AG04449 (cell line): ENCODE results near the gene ADAMTS17.

ENCODE experiments used
- CTCF ChIA-PET: fragments of 350-600 bp; formaldehyde crosslinking; extraction: SDS; loops from one replicate; lab custom pipeline; 2021; ENCODE audit warnings: antibody characterized with exemption; lab: Yijun Ruan, JAX
- POLR2A ChIA-PET: fragments of 400-600, 350-600 bp; formaldehyde crosslinking; extraction: SDS; loops from one replicate; lab custom pipeline; 2020; ENCODE audit warnings: antibody characterized with exemption, inconsistent platforms; lab: Yijun Ruan, JAX
- DNase-seq: peaks from one replicate; pipeline ENCODE4 v3.0.0-alpha.2; 2010; ENCODE audit warnings: low read depth, low spot score
- H3K4me3 ChIP-seq: 2 replicates; pipeline ENCODE4 v1.5.1; 2011; ENCODE audit warnings: low read depth, mild to moderate bottlenecking, control low read depth, low read length
- CTCF ChIP-seq: IDR thresholded peaks from one replicate; pipeline ENCODE4 v1.5.1; 2011; ENCODE audit warnings: mild to moderate bottlenecking, moderate library complexity, low read length, control low read depth, inconsistent platforms; ENCODE audit not compliant: insufficient read depth; ENCODE audit errors: missing control alignments

ADAMTS17 gene

GRCh38 chr15:100205549-100206295, 136.1 kb downstream of the ADAMTS17 start:
- POLR2A ChIA-PET = no interaction called here
- DNase-seq = no peak
- no peak for TF ChIP-seq CTCF
- CTCF ChIA-PET = no interaction called here
- H3K4me3 ChIP-seq = no peak overlapping the region

GRCh38 chr15:100204771-100205170, 137.0 kb downstream of the ADAMTS17 start:
- POLR2A ChIA-PET = no interaction called here
- H3K4me3 ChIP-seq = no peak overlapping the region
- CTCF ChIA-PET = no interaction called here

GRCh38 chr15:100204211-100204610, 137.6 kb downstream of the ADAMTS17 start:
- ChIA-PET CTCF (no interaction called here), POLR2A (no interaction called here)
- no peak overlapping the region for H3K4me3 ChIP-seq

More at GRCh38 chr15:100204771-100205170, 137.0 kb downstream of the ADAMTS17 start:
- no peak for DNase-seq
- TF ChIP-seq CTCF = no peak

DNA sequence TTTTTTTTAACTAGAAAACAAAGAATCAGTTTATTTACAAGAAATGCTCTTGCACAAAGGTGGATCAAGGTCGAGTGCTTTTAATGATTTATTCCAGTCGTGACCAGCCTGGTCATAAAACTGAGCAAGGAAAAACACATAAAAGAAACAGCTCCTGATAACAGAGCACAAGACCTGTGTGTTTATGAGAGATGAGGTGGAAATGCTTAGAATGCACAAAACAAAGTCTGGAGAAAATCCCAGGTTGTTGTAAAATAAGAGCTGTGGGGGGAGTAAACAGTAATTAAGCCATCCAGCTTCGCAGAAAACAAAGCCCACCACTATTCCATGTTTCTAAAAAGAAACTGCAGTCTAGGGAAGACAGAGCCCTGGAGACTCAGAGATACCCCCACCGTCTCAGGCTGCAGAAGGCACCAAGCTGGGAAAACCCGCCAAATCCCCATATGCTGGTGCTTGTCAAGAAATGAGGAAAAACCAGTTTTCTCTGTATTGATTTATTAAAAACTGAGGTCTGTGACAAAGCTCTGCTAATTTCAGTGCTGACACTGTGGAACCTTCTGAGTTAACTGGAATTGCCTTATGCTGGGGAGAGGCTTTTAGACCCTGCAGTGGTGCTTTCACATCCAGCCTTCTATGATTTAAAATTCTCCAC, 139.3 kb downstream of the ADAMTS17 start:
- CTCF ChIA-PET = no interaction called here
- TF ChIP-seq CTCF = no peak
- H3K4me3 ChIP-seq = no peak overlapping the region
- DNase-seq = no peak
- POLR2A ChIA-PET = no interaction called here

More at GRCh38 chr15:100204211-100204610, 137.6 kb downstream of the ADAMTS17 start:
- no peak for DNase-seq
- no peak for TF ChIP-seq CTCF

GRCh38 chr15:100201376-100202280, 140.1 kb downstream of the ADAMTS17 start:
- CTCF ChIA-PET = no interaction called here
- no peak overlapping the region for H3K4me3 ChIP-seq

More at GRCh38 chr15:100201376-100202280, 140.1 kb downstream of the ADAMTS17 start:
- TF ChIP-seq CTCF = no peak
- POLR2A ChIA-PET = no interaction called here
- DNase-seq = no peak
